WTC11 (cell line): ENCODE measurements around the gene PLAAT3. TPM values are rescaled to one million over a fixed set of nuclear protein-coding genes. Genes with fewer than 3 reads are reported as not detected.
A peak's percentile ranks its signal among the peaks of the same experiment; 100 is the strongest.
"Not testable (repeated sequence)": the region's sequence is repeated elsewhere in the genome, so short reads cannot be mapped to it uniquely, and the experiment has no call there.

Experiments
- ATAC-seq: fragments of 200-7000 bp; cut with Tn5 transposase; 2 replicates; pipeline ENCODE4 v1.10.0; 2021; ENCODE audit warnings: mild to moderate bottlenecking, moderate library complexity
- CTCF ChIA-PET: fragments of 300-600 bp; sonication (Branson Sonifier 250); formaldehyde crosslinking; loops from one replicate; lab custom pipeline; 2021; ENCODE audit warnings: antibody characterized with exemption; lab: Charles Lee
- POLR2A ChIA-PET: fragments of 350-600 bp; sonication (Branson Sonifier 250); formaldehyde crosslinking; loops from one replicate; lab custom pipeline; 2021; ENCODE audit warnings: antibody characterized with exemption; lab: Charles Lee
- DNase-seq: peaks from one replicate; pipeline ENCODE4 v3.0.0; 2021; ENCODE audit warnings: low spot score
- H3K27ac Mint-ChIP-seq: 2 replicates; pipeline ENCODE4 v1.8.0; 2021; ENCODE audit warnings: mixed read lengths
- H3K27me3 Mint-ChIP-seq: 2 replicates; pipeline ENCODE4 v1.8.0; 2021; ENCODE audit warnings: low read depth, mild to moderate bottlenecking, moderate library complexity, mixed read lengths
- H3K36me3 Mint-ChIP-seq: 2 replicates; pipeline ENCODE4 v1.8.0; 2021; ENCODE audit warnings: mixed read lengths
- H3K4me1 Mint-ChIP-seq: 2 replicates; pipeline ENCODE4 v1.8.0; 2022; ENCODE audit warnings: mixed read lengths
- H3K4me3 Mint-ChIP-seq: 2 replicates; pipeline ENCODE4 v1.8.0; 2021; ENCODE audit warnings: mild to moderate bottlenecking, moderate library complexity, mixed read lengths
- H3K9me3 Mint-ChIP-seq: 2 replicates; pipeline ENCODE4 v1.8.0; 2021; ENCODE audit warnings: mixed read lengths
- CTCF ChIP-seq: fragments of 200-600 bp; IDR thresholded peaks from 2 replicates; pipeline ENCODE4 v1.8.0; 2022; ENCODE audit warnings: antibody characterized with exemption
- FOXJ3 ChIP-seq: sonication (generic); formaldehyde crosslinking; IDR thresholded peaks from 2 replicates; pipeline ENCODE4 v1.9.0; 2021; ENCODE audit warnings: missing genetic modification reagents, mild to moderate bottlenecking, borderline replicate concordance
- PREB ChIP-seq: sonication (generic); formaldehyde crosslinking; IDR thresholded peaks from 2 replicates; pipeline ENCODE4 v1.8.1; 2022; ENCODE audit warnings: mild to moderate bottlenecking, missing genetic modification reagents, moderate library complexity, borderline replicate concordance
- SMAD3 ChIP-seq: sonication (generic); formaldehyde crosslinking; IDR thresholded peaks from 2 replicates; pipeline ENCODE4 v1.8.0; 2022; ENCODE audit warnings: missing genetic modification reagents, mild to moderate bottlenecking, borderline replicate concordance
- SOX15 ChIP-seq: fragments of 250-450 bp; sonication (Bioruptor Pico); IDR thresholded peaks from 2 replicates; pipeline ENCODE4 v1.9.0; 2021; ENCODE audit warnings: mild to moderate bottlenecking
- TCF7 ChIP-seq: sonication (generic); formaldehyde crosslinking; IDR thresholded peaks from 2 replicates; pipeline ENCODE4 v1.8.0; 2022; ENCODE audit warnings: mild to moderate bottlenecking, low read depth, missing genetic modification reagents, moderate library complexity
- TEAD1 ChIP-seq: sonication (generic); formaldehyde crosslinking; IDR thresholded peaks from 2 replicates; pipeline ENCODE4 v1.8.0; 2022; ENCODE audit warnings: mild to moderate bottlenecking, missing genetic modification reagents
- TEAD4 ChIP-seq: sonication (generic); formaldehyde crosslinking; IDR thresholded peaks from 2 replicates; pipeline ENCODE4 v1.8.0; 2022; ENCODE audit warnings: mild to moderate bottlenecking, missing genetic modification reagents
- ZNF121 ChIP-seq: sonication (generic); formaldehyde crosslinking; IDR thresholded peaks from 2 replicates; pipeline ENCODE4 v1.8.0; 2023; ENCODE audit warnings: missing genetic modification reagents
- ZNF138 ChIP-seq: sonication (generic); formaldehyde crosslinking; conservative IDR thresholded peaks from 2 replicates; pipeline ENCODE4 v1.8.1; 2022; ENCODE audit warnings: mild to moderate bottlenecking, moderate library complexity, missing genetic modification reagents
- ZNF671 ChIP-seq: fragments of 250-450 bp; sonication (Bioruptor Pico); IDR thresholded peaks from 2 replicates; pipeline ENCODE4 v1.8.0; 2021; ENCODE audit warnings: mild to moderate bottlenecking
- ZSCAN18 ChIP-seq: fragments of 250-450 bp; sonication (Bioruptor Pico); IDR thresholded peaks from 2 replicates; pipeline ENCODE4 v2.1.2; 2022; ENCODE audit warnings: mild to moderate bottlenecking, moderate library complexity
- total RNA-seq: library from RNA; stranded (reverse); gene quantifications from 3 replicates; pipeline ENCODE4 v1.2.3, GENCODE V29; 2021
- TF ChIP-seq, protein P1 (sequence below): fragments of 250-450 bp; sonication (Bioruptor Pico); IDR thresholded peaks from 2 replicates; pipeline ENCODE4 v1.9.0; 2021; ENCODE audit warnings: moderate library complexity, mild to moderate bottlenecking, inconsistent platforms, borderline replicate concordance
- TF ChIP-seq, protein P2 (sequence below): fragments of 250-450 bp; sonication (Bioruptor Pico); IDR thresholded peaks from 2 replicates; pipeline ENCODE4 v1.9.0; 2021; ENCODE audit warnings: mild to moderate bottlenecking
- TF ChIP-seq, protein P3 (sequence below): sonication (generic); formaldehyde crosslinking; IDR thresholded peaks from 2 replicates; pipeline ENCODE4 v1.8.1; 2022; ENCODE audit warnings: low read depth, missing genetic modification reagents, borderline replicate concordance

Gene PLAAT3
- total RNA-seq, 1 experiment from 2014 or later, result 160 TPM

- Mint-ChIP-seq H3K27me3 (no peaks in the 10 kb centered on the region), H3K4me3 (no peak overlapping the region), H3K9me3 (no peaks in the 10 kb centered on the region), H3K27ac (no peak overlapping the region), H3K4me1 (peaks cover 4% of the 10 kb centered on the region), H3K36me3 (peaks cover 49% of the 10 kb centered on the region)
- ATAC-seq, result no peak
- no peak for DNase-seq
- POLR2A ChIA-PET, result no interaction called here
- CTCF ChIA-PET, result interaction anchor here (0.9 to 4.5 kb wide), 9 partner anchors 15 to 734 kb away, joined by 3 to 61 read pairs (median 4); partner anchors contain the start of gene PLAAT5
- TF ChIP-seq ZNF121 (CRISPR knock-in tag) (peak; percentile 93; the same call in 1 of the 2 replicates), CTCF (peak; percentile 27; the same call in 1 of the 2 replicates), TEAD4 (CRISPR knock-in tag) (no peak), ZSCAN18 (CRISPR knock-in tag) (no peak), SMAD3 (CRISPR knock-in tag) (no peak)
- TF ChIP-seq, protein P1, sequence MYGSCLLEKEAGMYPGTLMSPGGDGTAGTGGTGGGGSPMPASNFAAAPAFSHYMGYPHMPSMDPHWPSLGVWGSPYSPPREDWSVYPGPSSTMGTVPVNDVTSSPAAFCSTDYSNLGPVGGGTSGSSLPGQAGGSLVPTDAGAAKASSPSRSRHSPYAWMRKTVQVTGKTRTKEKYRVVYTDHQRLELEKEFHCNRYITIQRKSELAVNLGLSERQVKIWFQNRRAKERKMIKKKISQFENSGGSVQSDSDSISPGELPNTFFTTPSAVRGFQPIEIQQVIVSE (CRISPR knock-in tag), result no peak
- TF ChIP-seq, all 79 proteins: peak for 2
Observed at GRCh38 chr11:63639199-63639832, 25.1 kb upstream of the PLAAT3 start.

- H3K4me3 Mint-ChIP-seq, H3K27ac Mint-ChIP-seq, H3K4me1 Mint-ChIP-seq, H3K27me3 Mint-ChIP-seq, H3K9me3 Mint-ChIP-seq, ATAC-seq, DNase-seq, POLR2A ChIA-PET: not testable (repeated sequence)
- H3K36me3 Mint-ChIP-seq, result peaks cover 48% of the 10 kb centered on the region
- CTCF ChIA-PET, result interaction anchor here (0.9 to 4.5 kb wide), 8 partner anchors 14 to 733 kb away, joined by 3 to 61 read pairs (median 4); partner anchors contain the start of gene PLAAT5
Observed at GRCh38 chr11:63638436-63638835, 24.2 kb upstream of the PLAAT3 start.

GRCh38 chr11:63635762-63636465 lies 21.7 kb upstream of the PLAAT3 start:
- ATAC-seq, result peak; percentile 96
- Mint-ChIP-seq H3K4me1 (peaks cover 4% of the 10 kb centered on the region), H3K4me3 (no peak overlapping the region), H3K9me3 (no peaks in the 10 kb centered on the region), H3K27me3 (no peaks in the 10 kb centered on the region), H3K27ac (peak overlapping the region; percentile 2; the same call in 1 of the 2 replicates), H3K36me3 (peaks cover 48% of the 10 kb centered on the region)
- peak; percentile 69 for TF ChIP-seq CTCF
- TF ChIP-seq SOX15 (CRISPR knock-in tag), result no peak
- POLR2A ChIA-PET, result no interaction called here
- DNase-seq, result peak; percentile 82
- CTCF ChIA-PET, result interaction anchor here (0.6 to 4.5 kb wide), 15 partner anchors 13 to 600 kb away, joined by 3 to 61 read pairs (median 4); partner anchors contain the start of genes PLAAT4 and PLAAT5

GRCh38 chr11:63629426-63629825 lies 15.2 kb upstream of the PLAAT3 start:
- H3K36me3 Mint-ChIP-seq, result peaks cover 58% of the 10 kb centered on the region
- no peak for DNase-seq
- no peak for ATAC-seq
- TF ChIP-seq ZNF138 (no peak), ZNF671 (CRISPR knock-in tag) (no peak), TEAD1 (no peak), FOXJ3 (CRISPR knock-in tag) (no peak), PREB (CRISPR knock-in tag) (no peak), TCF7 (CRISPR knock-in tag) (no peak)
- TF ChIP-seq, protein P1 (CRISPR knock-in tag), result no peak
- TF ChIP-seq, protein P2, sequence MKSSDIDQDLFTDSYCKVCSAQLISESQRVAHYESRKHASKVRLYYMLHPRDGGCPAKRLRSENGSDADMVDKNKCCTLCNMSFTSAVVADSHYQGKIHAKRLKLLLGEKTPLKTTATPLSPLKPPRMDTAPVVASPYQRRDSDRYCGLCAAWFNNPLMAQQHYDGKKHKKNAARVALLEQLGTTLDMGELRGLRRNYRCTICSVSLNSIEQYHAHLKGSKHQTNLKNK (CRISPR knock-in tag), result no peak
- TF ChIP-seq, protein P3, sequence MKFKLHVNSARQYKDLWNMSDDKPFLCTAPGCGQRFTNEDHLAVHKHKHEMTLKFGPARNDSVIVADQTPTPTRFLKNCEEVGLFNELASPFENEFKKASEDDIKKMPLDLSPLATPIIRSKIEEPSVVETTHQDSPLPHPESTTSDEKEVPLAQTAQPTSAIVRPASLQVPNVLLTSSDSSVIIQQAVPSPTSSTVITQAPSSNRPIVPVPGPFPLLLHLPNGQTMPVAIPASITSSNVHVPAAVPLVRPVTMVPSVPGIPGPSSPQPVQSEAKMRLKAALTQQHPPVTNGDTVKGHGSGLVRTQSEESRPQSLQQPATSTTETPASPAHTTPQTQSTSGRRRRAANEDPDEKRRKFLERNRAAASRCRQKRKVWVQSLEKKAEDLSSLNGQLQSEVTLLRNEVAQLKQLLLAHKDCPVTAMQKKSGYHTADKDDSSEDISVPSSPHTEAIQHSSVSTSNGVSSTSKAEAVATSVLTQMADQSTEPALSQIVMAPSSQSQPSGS (CRISPR knock-in tag), result no peak
- no peaks in the 10 kb centered on the region for H3K4me1 Mint-ChIP-seq
- CTCF ChIA-PET, result interaction anchor here (0.7 to 1.3 kb wide), 3 partner anchors 36 to 460 kb away, joined by 3 to 6 read pairs (median 3); no protein-coding TSS in a partner anchor
- H3K9me3 Mint-ChIP-seq, result no peaks in the 10 kb centered on the region
- no peaks in the 10 kb centered on the region for H3K27me3 Mint-ChIP-seq
- no peak overlapping the region for H3K4me3 Mint-ChIP-seq
- H3K27ac Mint-ChIP-seq, result no peak overlapping the region
- POLR2A ChIA-PET, result no interaction called here
